ENCODE results near the gene TAF10.

The TAF10 gene

DNA sequence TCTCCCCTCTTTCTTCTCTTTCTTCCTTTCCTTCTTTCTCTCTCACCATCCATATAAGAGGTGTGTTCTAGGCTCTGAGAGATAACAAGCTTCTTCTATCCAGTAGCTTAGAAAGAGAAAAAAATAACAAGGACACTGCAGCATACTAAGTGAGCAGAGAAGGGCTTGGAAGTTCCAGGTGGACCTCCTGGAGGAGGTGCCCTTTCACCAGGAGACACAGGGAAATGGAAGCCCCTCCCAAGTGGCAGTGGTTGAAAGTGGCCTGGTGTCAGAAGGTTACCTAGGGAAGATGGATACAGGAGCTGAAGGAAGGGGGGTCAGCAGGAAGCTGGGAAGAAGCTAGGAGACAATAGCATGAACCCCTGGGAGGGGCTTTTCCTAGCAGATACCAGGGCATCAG is 38.1 kb upstream of the TAF10 start:
- no peak overlapping the region for H3K4me3 Mint-ChIP-seq
- no peaks in the 10 kb centered on the region for H3K27me3 Mint-ChIP-seq
- H3K27ac Mint-ChIP-seq, result no peak overlapping the region
- H3K9me3 Mint-ChIP-seq, result no peaks in the 10 kb centered on the region
- DNase-seq (no peak), ATAC-seq (replicated peaks) (no peak)
- peaks cover 0 to 1% of the 10 kb centered on the region in 2 donors for H3K4me1 Mint-ChIP-seq
- H3K36me3 Mint-ChIP-seq, result no peaks in the 10 kb centered on the region

GRCh38 chr11:6648501-6648900 is 36.5 kb upstream of the TAF10 start:
- ATAC-seq (replicated peaks) (no peak), DNase-seq (no peak)
- Mint-ChIP-seq H3K27me3 (no peaks in the 10 kb centered on the region), H3K27ac (no peak overlapping the region), H3K4me3 (no peak overlapping the region), H3K4me1 (peaks cover 0 to 5% of the 10 kb centered on the region in 2 donors), H3K36me3 (no peaks in the 10 kb centered on the region), H3K9me3 (no peaks in the 10 kb centered on the region)

GRCh38 chr11:6647836-6648235 is 35.8 kb upstream of the TAF10 start:
- Mint-ChIP-seq H3K27ac (no peak overlapping the region), H3K9me3 (no peaks in the 10 kb centered on the region), H3K4me3 (no peak overlapping the region), H3K36me3 (no peaks in the 10 kb centered on the region), H3K4me1 (peaks cover 0 to 5% of the 10 kb centered on the region in 2 donors), H3K27me3 (no peaks in the 10 kb centered on the region)
- DNase-seq, result no peak
- ATAC-seq (replicated peaks), result no peak

DNA sequence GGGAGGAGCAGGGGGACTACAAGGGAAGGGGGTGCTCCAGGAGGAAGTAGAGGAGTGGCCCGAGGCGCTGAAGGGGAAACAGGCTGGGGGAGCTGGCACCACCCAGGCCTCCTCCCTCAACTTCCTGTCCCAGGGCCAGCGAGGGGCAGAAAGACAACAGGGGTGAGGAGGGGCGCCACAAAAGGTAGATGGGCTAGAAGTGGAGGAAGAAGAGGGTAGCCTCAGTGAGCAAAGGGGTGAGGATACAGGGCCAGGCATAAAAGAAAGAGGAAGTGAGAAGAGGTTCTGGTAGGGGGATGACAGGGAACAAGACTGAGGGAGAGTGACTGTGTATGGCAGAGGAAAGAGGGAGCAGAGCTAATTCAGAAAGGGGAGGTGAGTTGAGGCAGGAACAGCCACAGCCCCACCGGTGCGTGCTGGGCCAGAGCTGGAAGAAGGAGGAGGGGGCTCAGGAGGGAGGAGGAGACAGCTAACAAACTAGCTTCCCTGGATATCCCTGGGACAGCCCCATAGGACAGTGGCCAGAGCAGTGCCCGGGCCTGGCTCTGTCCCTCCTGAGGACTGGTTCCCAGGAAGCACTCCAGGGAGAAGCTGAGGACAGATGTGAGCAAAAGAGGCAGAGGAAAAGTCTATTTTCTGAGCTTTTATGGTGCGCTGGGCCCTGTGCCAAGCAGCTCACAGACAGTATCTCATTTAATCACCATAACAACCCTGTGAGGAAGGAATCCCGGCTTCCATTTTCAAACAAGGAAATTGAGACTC is 35.1 kb upstream of the TAF10 start:
- no peaks in the 10 kb centered on the region for H3K36me3 Mint-ChIP-seq
- H3K4me3 Mint-ChIP-seq, result no peak overlapping the region
- H3K27me3 Mint-ChIP-seq, result no peaks in the 10 kb centered on the region
- DNase-seq (peak; percentile 35), ATAC-seq (replicated peaks) (peak; percentile 96 to 98)
- no peak overlapping the region for H3K27ac Mint-ChIP-seq
- H3K4me1 Mint-ChIP-seq, result peaks cover 0 to 5% of the 10 kb centered on the region in 2 donors
- no peaks in the 10 kb centered on the region for H3K9me3 Mint-ChIP-seq

DNA sequence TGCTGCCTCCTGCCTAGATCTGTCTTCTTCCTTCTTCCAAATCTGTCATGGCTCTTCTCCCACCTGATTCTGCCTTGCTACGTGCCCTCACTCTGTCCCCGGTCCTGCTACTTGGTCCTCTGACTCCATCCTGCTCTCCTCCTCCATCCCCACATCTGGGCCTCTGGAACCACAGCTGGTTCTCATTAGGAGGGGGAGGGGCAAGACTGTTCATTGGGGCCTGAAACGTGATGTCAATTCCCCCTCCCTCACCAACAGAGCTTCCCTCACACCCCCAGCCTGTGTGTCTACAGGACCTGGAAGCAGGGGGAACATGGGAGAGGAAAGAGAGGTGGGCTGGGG is 34.5 kb upstream of the TAF10 start:
- H3K27me3 Mint-ChIP-seq, result no peaks in the 10 kb centered on the region
- DNase-seq (no peak), ATAC-seq (replicated peaks) (peak; percentile 5 to 12)
- no peak overlapping the region for H3K4me3 Mint-ChIP-seq
- H3K4me1 Mint-ChIP-seq, result peaks cover 0 to 5% of the 10 kb centered on the region in 2 donors
- no peaks in the 10 kb centered on the region for H3K36me3 Mint-ChIP-seq
- no peaks in the 10 kb centered on the region for H3K9me3 Mint-ChIP-seq
- H3K27ac Mint-ChIP-seq, result no peak overlapping the region

- no peaks in the 10 kb centered on the region for H3K27me3 Mint-ChIP-seq
- H3K4me1 Mint-ChIP-seq, result peaks cover 0 to 5% of the 10 kb centered on the region in 2 donors
- H3K9me3 Mint-ChIP-seq, result no peaks in the 10 kb centered on the region
- H3K27ac Mint-ChIP-seq, result no peak overlapping the region
- ATAC-seq (replicated peaks), result peak; percentile 49 to 57
- peak; percentile 28 for DNase-seq
- no peaks in the 10 kb centered on the region for H3K36me3 Mint-ChIP-seq
- no peak overlapping the region for H3K4me3 Mint-ChIP-seq
Measured at GRCh38 chr11:6646071-6646470, 34.1 kb upstream of the TAF10 start.

GRCh38 chr11:6642957-6643356 is 30.9 kb upstream of the TAF10 start:
- Mint-ChIP-seq H3K36me3 (no peaks in the 10 kb centered on the region), H3K27ac (no peak overlapping the region), H3K9me3 (no peaks in the 10 kb centered on the region), H3K4me3 (no peak overlapping the region), H3K27me3 (no peaks in the 10 kb centered on the region), H3K4me1 (peaks cover 5 to 9% of the 10 kb centered on the region in 2 donors)
- ATAC-seq (replicated peaks) (no peak), DNase-seq (no peak)

GRCh38 chr11:6640985-6641701 is 29.1 kb upstream of the TAF10 start:
- no peaks in the 10 kb centered on the region for H3K27me3 Mint-ChIP-seq
- H3K4me1 Mint-ChIP-seq, result peaks cover 5 to 9% of the 10 kb centered on the region in 2 donors
- no peak for DNase-seq

GRCh38 chr11:6640036-6640984 is 28.3 kb upstream of the TAF10 start:
- H3K36me3 Mint-ChIP-seq, result no peaks in the 10 kb centered on the region
- H3K9me3 Mint-ChIP-seq, result no peaks in the 10 kb centered on the region
- no peak overlapping the region for H3K27ac Mint-ChIP-seq
- DNase-seq, result no peak
- H3K4me3 Mint-ChIP-seq, result no peak overlapping the region
- peaks cover 5 to 9% of the 10 kb centered on the region in 2 donors for H3K4me1 Mint-ChIP-seq
- no peaks in the 10 kb centered on the region for H3K27me3 Mint-ChIP-seq
- ATAC-seq (replicated peaks), result no peak

More at GRCh38 chr11:6640985-6641701, 29.1 kb upstream of the TAF10 start:
- H3K36me3 Mint-ChIP-seq, result no peaks in the 10 kb centered on the region
- no peaks in the 10 kb centered on the region for H3K9me3 Mint-ChIP-seq
- no peak overlapping the region for H3K4me3 Mint-ChIP-seq
- no peak overlapping the region for H3K27ac Mint-ChIP-seq
- ATAC-seq (replicated peaks), result no peak

DNA sequence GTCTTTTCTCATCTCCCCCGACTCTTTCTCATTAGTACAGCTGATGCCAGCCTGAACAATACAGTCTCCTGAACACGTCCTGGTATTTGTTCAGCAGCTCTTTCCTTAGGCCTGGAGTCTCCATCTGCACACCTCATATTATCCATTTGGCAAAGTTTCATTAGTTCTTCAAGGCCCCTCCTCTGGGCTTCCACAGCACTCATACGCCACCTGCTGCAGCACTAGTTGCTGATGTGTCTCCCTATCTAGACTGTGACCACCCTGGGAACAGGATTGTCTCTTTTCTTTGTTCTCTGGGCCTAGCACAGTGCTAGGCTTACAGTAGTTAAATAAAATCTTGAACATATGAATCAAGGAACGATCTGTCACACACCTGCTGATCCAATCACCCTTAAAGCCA is 26.4 kb upstream of the TAF10 start:
- Mint-ChIP-seq H3K36me3 (no peaks in the 10 kb centered on the region), H3K9me3 (no peaks in the 10 kb centered on the region), H3K27ac (no peak overlapping the region), H3K4me1 (peaks cover 4 to 5% of the 10 kb centered on the region in 2 donors), H3K4me3 (no peak overlapping the region), H3K27me3 (no peaks in the 10 kb centered on the region)
- no peak for ATAC-seq (replicated peaks)
- DNase-seq, result no peak

GRCh38 chr11:6637871-6638270 is 25.9 kb upstream of the TAF10 start:
- DNase-seq (no peak), ATAC-seq (replicated peaks) (no peak)
- H3K4me1 Mint-ChIP-seq, result peaks cover 4 to 5% of the 10 kb centered on the region in 2 donors
- H3K4me3 Mint-ChIP-seq, result no peak overlapping the region
- no peaks in the 10 kb centered on the region for H3K27me3 Mint-ChIP-seq
- no peaks in the 10 kb centered on the region for H3K36me3 Mint-ChIP-seq
- no peaks in the 10 kb centered on the region for H3K9me3 Mint-ChIP-seq
- no peak overlapping the region for H3K27ac Mint-ChIP-seq

DNA sequence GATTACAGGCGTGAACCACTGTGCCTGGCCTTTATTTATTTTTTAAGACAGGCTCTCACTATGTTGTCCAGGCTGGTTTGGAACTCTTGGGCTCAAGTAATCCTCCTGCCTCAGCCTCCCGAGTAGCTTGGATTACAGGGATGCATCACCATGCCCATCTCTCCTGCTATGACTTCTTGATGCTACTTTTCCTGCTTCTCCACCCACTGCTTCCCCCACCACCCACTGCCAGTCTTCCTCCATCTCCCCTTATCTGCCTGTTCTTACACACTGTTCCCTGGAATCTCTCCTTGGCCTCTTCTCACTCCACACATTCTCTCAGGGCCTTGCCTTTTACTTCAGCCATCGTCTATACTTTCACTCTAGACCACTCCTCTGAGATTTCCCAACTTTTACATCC is 24.5 kb upstream of the TAF10 start:
- no peak overlapping the region for H3K4me3 Mint-ChIP-seq
- no peak overlapping the region for H3K27ac Mint-ChIP-seq
- peaks cover 4 to 7% of the 10 kb centered on the region in 2 donors for H3K4me1 Mint-ChIP-seq
- DNase-seq (no peak), ATAC-seq (replicated peaks) (no peak)
- no peaks in the 10 kb centered on the region for H3K36me3 Mint-ChIP-seq
- H3K27me3 Mint-ChIP-seq, result no peaks in the 10 kb centered on the region
- no peaks in the 10 kb centered on the region for H3K9me3 Mint-ChIP-seq

GRCh38 chr11:6635082-6635932 is 23.3 kb upstream of the TAF10 start:
- no peaks in the 10 kb centered on the region for H3K36me3 Mint-ChIP-seq
- peaks cover 4 to 11% of the 10 kb centered on the region in 2 donors for H3K4me1 Mint-ChIP-seq
- no peaks in the 10 kb centered on the region for H3K27me3 Mint-ChIP-seq
- ATAC-seq (replicated peaks) (peak in 1 of 2 donors; percentile 38), DNase-seq (no peak)
- no peaks in the 10 kb centered on the region for H3K9me3 Mint-ChIP-seq
- H3K4me3 Mint-ChIP-seq, result no peak overlapping the region
- H3K27ac Mint-ChIP-seq, result no peak overlapping the region

DNA sequence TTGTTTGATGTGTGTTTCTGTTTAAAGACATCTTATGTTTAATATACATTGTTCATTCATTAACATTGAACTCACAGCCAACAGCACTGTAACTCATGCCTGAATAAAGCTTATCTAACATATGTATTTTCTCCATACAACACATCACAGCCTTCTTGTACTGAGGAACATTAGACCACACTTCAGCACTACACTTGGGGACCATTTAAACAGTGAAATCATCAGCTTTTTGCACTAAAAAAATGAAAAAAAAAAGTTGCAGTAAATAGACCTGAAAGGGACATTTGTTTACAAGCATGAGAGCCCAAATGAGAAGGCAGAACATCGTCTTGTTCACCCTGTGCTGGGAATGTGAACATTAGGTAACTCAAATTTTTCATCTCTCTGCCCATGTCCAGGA is 22.5 kb upstream of the TAF10 start:
- no peak for DNase-seq
- ATAC-seq (replicated peaks), result no peak
- H3K9me3 Mint-ChIP-seq, result no peaks in the 10 kb centered on the region
- H3K4me3 Mint-ChIP-seq, result no peak overlapping the region
- no peaks in the 10 kb centered on the region for H3K36me3 Mint-ChIP-seq
- no peak overlapping the region for H3K27ac Mint-ChIP-seq
- no peaks in the 10 kb centered on the region for H3K27me3 Mint-ChIP-seq
- peaks cover 2 to 8% of the 10 kb centered on the region in 2 donors for H3K4me1 Mint-ChIP-seq
